IMR-90 (cell line): ENCODE measurements around the gene ACACA. TPM values are rescaled to one million over a fixed set of nuclear protein-coding genes. Genes with fewer than 3 reads are reported as not detected.

Source experiments
- ATAC-seq: fragments of 200-7000 bp; cut with Tn5 transposase; 2 replicates; pipeline ENCODE4 v1.9.1; 2020; ENCODE audit warnings: low read depth, mild to moderate bottlenecking, moderate library complexity
- BruUV-seq: library from RNA; stranded (reverse); fragments of 400-500 nt; replicated peaks from 2 replicates; lab custom pipeline; 2021; lab: Mats Ljungman, UMichigan
- CTCF ChIA-PET: fragments of 300-600 bp; formaldehyde crosslinking; extraction: SDS; loops from one replicate; lab custom pipeline; 2021; ENCODE audit warnings: antibody characterized with exemption; lab: Yijun Ruan, JAX
- POLR2A ChIA-PET: fragments of 300-600 bp; sonication (Branson Sonifier 250); formaldehyde crosslinking; loops from one replicate; lab custom pipeline; 2022; ENCODE audit warnings: antibody characterized with exemption; ENCODE audit not compliant: unreplicated experiment; lab: Charles Lee
- DNase-seq: peaks from one replicate; pipeline ENCODE4 v3.0.0; 2013
- H2AFZ ChIP-seq: replicated peaks from 2 replicates; pipeline ENCODE3; 2013; ENCODE audit warnings: low read length, mild to moderate bottlenecking; ENCODE audit not compliant: poor library complexity
- H2AK5ac ChIP-seq: 2 replicates; pipeline ENCODE4 v1.6.1; 2013; ENCODE audit warnings: low read depth, low read length, inconsistent platforms
- H2AK9ac ChIP-seq: replicated peaks from 2 replicates; pipeline ENCODE3; 2013; ENCODE audit warnings: mild to moderate bottlenecking, low read depth, low read length, moderate library complexity; ENCODE audit not compliant: poor library complexity
- H2BK120ac ChIP-seq: 2 replicates; pipeline ENCODE4 v1.6.1; 2013; ENCODE audit warnings: low read depth, low read length, inconsistent platforms
- H2BK15ac ChIP-seq: 3 replicates; pipeline ENCODE4 v1.6.1; 2013; ENCODE audit warnings: low read depth, low read length, inconsistent platforms
- H2BK20ac ChIP-seq: 2 replicates; pipeline ENCODE4 v1.6.1; 2013; ENCODE audit warnings: low read depth, mild to moderate bottlenecking, inconsistent platforms, low read length, moderate library complexity
- H2BK5ac ChIP-seq: 2 replicates; pipeline ENCODE4 v1.6.1; 2013; ENCODE audit warnings: mild to moderate bottlenecking, low read depth, low read length, inconsistent platforms; ENCODE audit not compliant: poor library complexity, severe bottlenecking
- H3K14ac ChIP-seq: replicated peaks from 2 replicates; pipeline ENCODE4 v1.6.1; 2013; ENCODE audit warnings: low read depth, low read length, inconsistent platforms
- H3K18ac ChIP-seq: 2 replicates; pipeline ENCODE4 v1.6.1; 2013; ENCODE audit warnings: low read depth, low read length, control low read depth
- H3K23ac ChIP-seq: 2 replicates; pipeline ENCODE4 v1.6.1; 2013; ENCODE audit warnings: low read depth, low read length, inconsistent platforms
- H3K27ac ChIP-seq: 2 replicates; pipeline ENCODE4 v1.5.1; 2013; ENCODE audit warnings: mild to moderate bottlenecking, control low read depth, low read length; ENCODE audit not compliant: insufficient read depth
- H3K27me3 ChIP-seq: 2 replicates; pipeline ENCODE4 v1.6.1; 2013; ENCODE audit warnings: low read length; ENCODE audit not compliant: control insufficient read depth, insufficient read depth
- H3K36me3 ChIP-seq: 2 replicates; pipeline ENCODE4 v1.6.1; 2013; ENCODE audit warnings: low read length, mixed read lengths; ENCODE audit not compliant: control insufficient read depth, insufficient read depth
- H3K4ac ChIP-seq: 2 replicates; pipeline ENCODE4 v1.6.1; 2013; ENCODE audit warnings: low read depth, low read length, inconsistent platforms
- H3K4me1 ChIP-seq: 2 replicates; pipeline ENCODE4 v1.6.1; 2013; ENCODE audit warnings: low read length, mixed read lengths; ENCODE audit not compliant: control insufficient read depth, insufficient read depth
- H3K4me2 ChIP-seq: 2 replicates; pipeline ENCODE4 v1.6.1; 2013; ENCODE audit warnings: low read depth, mild to moderate bottlenecking, control low read depth, low read length, moderate library complexity
- H3K4me3 ChIP-seq: 2 replicates; pipeline ENCODE4 v1.5.1; 2013; ENCODE audit warnings: low read depth, mild to moderate bottlenecking, control low read depth, low read length, moderate library complexity; ENCODE audit not compliant: insufficient read depth
- H3K56ac ChIP-seq: 2 replicates; pipeline ENCODE4 v1.6.1; 2013; ENCODE audit warnings: low read length, inconsistent platforms; ENCODE audit not compliant: insufficient read depth; ENCODE audit errors: extremely low read depth
- H3K79me1 ChIP-seq, 2 experiments: 2 replicates each; pipeline ENCODE4 v1.6.1; 2013; ENCODE audit warnings: low read length in 2 of 2, inconsistent platforms in 1 of 2, low read depth in 1 of 2
- H3K9ac ChIP-seq: 2 replicates; pipeline ENCODE4 v1.6.1; 2013; ENCODE audit warnings: low read depth, low read length, control low read depth
- H3K9me1 ChIP-seq: 2 replicates; pipeline ENCODE4 v1.6.1; 2013; ENCODE audit warnings: low read length, inconsistent platforms; ENCODE audit not compliant: insufficient read depth
- H3K9me3 ChIP-seq: 2 replicates; pipeline ENCODE4 v1.6.1; 2013; ENCODE audit warnings: low read length; ENCODE audit not compliant: control insufficient read depth, insufficient read depth
- H4K20me1 ChIP-seq: 2 replicates; pipeline ENCODE4 v1.6.1; 2013; ENCODE audit warnings: low read length, inconsistent platforms; ENCODE audit not compliant: insufficient read depth
- H4K5ac ChIP-seq: 2 replicates; pipeline ENCODE4 v1.6.1; 2013; ENCODE audit warnings: mild to moderate bottlenecking, low read depth, low read length, control low read depth
- H4K8ac ChIP-seq, 2 experiments: 2 replicates each; pipeline ENCODE4 v1.6.1; 2013; ENCODE audit warnings: low read depth in 2 of 2, low read length in 2 of 2, control low read depth in 1 of 2, inconsistent platforms in 1 of 2
- H4K91ac ChIP-seq: 2 replicates; pipeline ENCODE4 v1.6.1; 2013; ENCODE audit warnings: low read depth, low read length, inconsistent platforms; ENCODE audit not compliant: insufficient read depth
- MXI1 ChIP-seq: IDR thresholded peaks from 2 replicates; pipeline ENCODE4 v1.6.1; 2012; ENCODE audit warnings: low read depth, mild to moderate bottlenecking, low read length, moderate library complexity, borderline replicate concordance
- POLR2A ChIP-seq: IDR thresholded peaks from 2 replicates; pipeline ENCODE4 v1.6.1; 2012; ENCODE audit warnings: mild to moderate bottlenecking, low read depth, low read length
- WGBS, 2 experiments: methylation state at CpG; one replicate each; pipeline versions ENCODE4 v1.1.5 to v1.1.7; 2013; ENCODE audit warnings: missing lambda C conversion rate in 2 of 2; ENCODE audit not compliant: insufficient read length in 1 of 2; ENCODE audit errors: extremely low coverage in 2 of 2; 5-methylcytosine and 5-hydroxymethylcytosine counted together
- dilution Hi-C: fragments of 300-500 bp; cut with HindIII; formaldehyde crosslinking; loops from one replicate; pipeline ENCODE4 v1.14.3; 2018; ENCODE audit warnings: low sequenced_read_pairs; ENCODE audit not compliant: unreplicated experiment
- in situ Hi-C: fragments of 300-500 bp; cut with MboI; formaldehyde crosslinking; loops from 3 replicates; pipeline ENCODE4 v1.14.3; 2019; ENCODE audit warnings: low sequenced_read_pairs, inconsistent platforms, mixed read lengths
- intact Hi-C: fragments of 100-400 bp; cut with micrococcal nuclease; formaldehyde crosslinking; loops from 2 replicates; pipeline ENCODE4 v1.10.0; 2022
- polyA plus RNA-seq, 3 experiments: library from polyadenylated mRNA; depleted of rRNA; stranded (reverse); fragments of >200 nt; gene quantifications; 2 replicates each; pipeline ENCODE4 v1.2.3, GENCODE V29; 2012; ENCODE audit warnings: low replicate concordance in 1 of 3
- total RNA-seq: library from RNA; depleted of rRNA; stranded (reverse); fragments of >200 nt; gene quantifications from 2 replicates; pipeline ENCODE4 v1.2.3, GENCODE V29; 2012
- TF ChIP-seq, protein P1 (sequence below): conservative IDR thresholded peaks from 2 replicates; pipeline ENCODE4 v1.5.1; 2012; ENCODE audit warnings: mild to moderate bottlenecking, low read depth, low read length, improper control_type of control experiment

ACACA gene
- total and polyA plus RNA-seq, 2 of the 4 experiments (the other 2 are of a cell fraction), result 21.3 to 39.1 TPM

- H3K14ac ChIP-seq, result no peak overlapping the region
- H2AFZ ChIP-seq, result no peak overlapping the region
- H3K36me3 ChIP-seq, result peaks cover 8% of the 10 kb centered on the region; the same call in 1 of the 2 replicates
- H3K4me2 ChIP-seq, result no peak overlapping the region
- ATAC-seq (no peak), DNase-seq (no peak)
- H3K27me3 ChIP-seq, result no peaks in the 10 kb centered on the region
- H4K5ac ChIP-seq, result no peak overlapping the region
- dilution Hi-C loops, result no loop called here
- no peak overlapping the region for H3K4ac ChIP-seq
- intact Hi-C loops, result loop anchor here (5.0 kb wide), 1 partner anchor 102 kb away; the partner anchor contains the start of gene AATF
- CTCF ChIA-PET, result interaction anchor here (0.6 to 1.7 kb wide), 4 partner anchors 12 to 418 kb away, joined by 3 to 8 read pairs (median 4); no protein-coding TSS in a partner anchor
- H3K9ac ChIP-seq, result no peak overlapping the region
- POLR2A ChIA-PET, result no interaction called here
- H2AK9ac ChIP-seq, result no peak overlapping the region
- BruUV-seq, result no TSS peak
- TF ChIP-seq POLR2A (no peak), MXI1 (no peak)
- TF ChIP-seq, protein P1, sequence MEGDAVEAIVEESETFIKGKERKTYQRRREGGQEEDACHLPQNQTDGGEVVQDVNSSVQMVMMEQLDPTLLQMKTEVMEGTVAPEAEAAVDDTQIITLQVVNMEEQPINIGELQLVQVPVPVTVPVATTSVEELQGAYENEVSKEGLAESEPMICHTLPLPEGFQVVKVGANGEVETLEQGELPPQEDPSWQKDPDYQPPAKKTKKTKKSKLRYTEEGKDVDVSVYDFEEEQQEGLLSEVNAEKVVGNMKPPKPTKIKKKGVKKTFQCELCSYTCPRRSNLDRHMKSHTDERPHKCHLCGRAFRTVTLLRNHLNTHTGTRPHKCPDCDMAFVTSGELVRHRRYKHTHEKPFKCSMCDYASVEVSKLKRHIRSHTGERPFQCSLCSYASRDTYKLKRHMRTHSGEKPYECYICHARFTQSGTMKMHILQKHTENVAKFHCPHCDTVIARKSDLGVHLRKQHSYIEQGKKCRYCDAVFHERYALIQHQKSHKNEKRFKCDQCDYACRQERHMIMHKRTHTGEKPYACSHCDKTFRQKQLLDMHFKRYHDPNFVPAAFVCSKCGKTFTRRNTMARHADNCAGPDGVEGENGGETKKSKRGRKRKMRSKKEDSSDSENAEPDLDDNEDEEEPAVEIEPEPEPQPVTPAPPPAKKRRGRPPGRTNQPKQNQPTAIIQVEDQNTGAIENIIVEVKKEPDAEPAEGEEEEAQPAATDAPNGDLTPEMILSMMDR, result no peak
- H3K27ac ChIP-seq, result no peak overlapping the region
- H3K9me3 ChIP-seq, result no peaks in the 10 kb centered on the region
- no peak overlapping the region for H2AK5ac ChIP-seq
- H3K4me1 ChIP-seq, result no peaks in the 10 kb centered on the region; the same call in 1 of the 2 replicates
- no peak overlapping the region for H2BK120ac ChIP-seq
- H3K56ac ChIP-seq, result no peak overlapping the region
- H4K20me1 ChIP-seq, result peaks cover 3% of the 10 kb centered on the region; the same call in 1 of the 2 replicates
- no peak overlapping the region for H4K8ac ChIP-seq
- no peak overlapping the region for H2BK15ac ChIP-seq
- H3K79me1 ChIP-seq, result no peaks in the 10 kb centered on the region; a peak in 1 of 4 replicates
- no peak overlapping the region for H4K91ac ChIP-seq
- H2BK20ac ChIP-seq, result no peak overlapping the region
- no peak overlapping the region for H3K4me3 ChIP-seq
- no peaks in the 10 kb centered on the region; the same call in 1 of the 2 replicates for H3K9me1 ChIP-seq
- no peak overlapping the region for H3K18ac ChIP-seq
- in situ Hi-C loops, result loop anchor here (5.0 kb wide), 1 partner anchor 417 kb away; no protein-coding TSS in a partner anchor
- WGBS, 2 experiments, result 100% methylated on average over 1 of the region's 5 CpGs; no CpG with 5 or more reads in 1 of the 2 experiments
- H2BK5ac ChIP-seq, result no peak overlapping the region
- no peak overlapping the region for H3K23ac ChIP-seq
These were observed 357.8 kb downstream of the ACACA start for GRCh38 chr17:37048811-37049210.
